Activated T-helper 1 cell treated with anti-CD3 and anti-CD28 coated beads, Interleukin-12 subunit alpha, Interleukin-12 subunit beta, Interleukin-2, Interleukin-4 antibody, amounts not matched to agents 30 ng/mL and 10 ng/mL and 1 ng/mL, durations not matched to agents 14 hours and 24 hours and 36 hours (primary cell): ENCODE data around the gene BABAM2. TPM values are rescaled to one million over a fixed set of nuclear protein-coding genes. Genes with fewer than 3 reads are reported as not detected.
"Not testable (repeated sequence)": the region's sequence is repeated elsewhere in the genome, so short reads cannot be mapped to it uniquely, and the experiment has no call there.

ENCODE experiments used
- DNase-seq: peaks from one replicate; pipeline ENCODE4 v3.0.0; 2021; ENCODE audit warnings: low spot score
- H3K27ac Mint-ChIP-seq: one replicate; pipeline ENCODE4 v1.8.0; 2021; ENCODE audit warnings: mild to moderate bottlenecking, mixed read lengths
- H3K27me3 Mint-ChIP-seq: one replicate; pipeline ENCODE4 v1.8.0; 2022; ENCODE audit warnings: mild to moderate bottlenecking, moderate library complexity, mixed read lengths; ENCODE audit not compliant: insufficient read depth
- H3K36me3 Mint-ChIP-seq: one replicate; pipeline ENCODE4 v1.8.0; 2021; ENCODE audit warnings: low read depth, mixed read lengths
- H3K4me1 Mint-ChIP-seq: one replicate; pipeline ENCODE4 v1.8.0; 2021; ENCODE audit warnings: low read depth, mixed read lengths
- H3K4me3 Mint-ChIP-seq: one replicate; pipeline ENCODE4 v1.8.0; 2021; ENCODE audit warnings: mild to moderate bottlenecking, moderate library complexity, mixed read lengths
- H3K9me3 Mint-ChIP-seq: one replicate; pipeline ENCODE4 v1.8.0; 2021; ENCODE audit warnings: mixed read lengths
- intact Hi-C: fragments of 100-400 bp; cut with micrococcal nuclease; formaldehyde crosslinking; loops from one replicate; pipeline ENCODE4 v1.15.1; 2024
- total RNA-seq: library from RNA; stranded (reverse); gene quantifications from 2 replicates; pipeline ENCODE4 v1.2.3, GENCODE V29; 2022

The BABAM2 gene
- total RNA-seq, 1 donor from 2014 or later = 46.6 TPM

GRCh38 chr2:28327956-28328922 is 437.7 kb downstream of the BABAM2 start:
- Mint-ChIP-seq H3K9me3 (no peaks in the 10 kb centered on the region), H3K36me3 (peaks cover 16% of the 10 kb centered on the region), H3K4me3 (no peak overlapping the region), H3K27me3 (no peaks in the 10 kb centered on the region), H3K4me1 (peaks cover 27% of the 10 kb centered on the region), H3K27ac (no peak overlapping the region)
- intact Hi-C loops = no loop called here
- DNase-seq = no peak

DNA sequence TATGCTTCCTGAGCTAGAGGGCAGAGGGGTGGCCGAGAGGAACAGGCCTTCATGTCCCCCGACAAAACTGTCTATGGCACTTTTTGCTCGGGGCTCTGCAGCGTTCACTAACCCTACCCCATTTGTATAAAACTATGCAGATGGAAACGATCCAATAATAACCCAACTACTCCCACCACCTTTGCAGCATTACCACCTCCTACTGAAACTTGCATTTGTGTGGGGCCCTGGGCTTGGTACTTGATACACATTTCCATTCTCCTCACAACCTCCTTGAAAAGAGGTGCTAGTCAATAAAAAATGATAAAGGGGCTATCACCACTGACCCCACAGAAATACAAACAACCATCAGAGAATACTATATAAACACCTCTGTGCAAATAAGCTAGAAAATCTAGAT is 438.7 kb downstream of the BABAM2 start:
- Mint-ChIP-seq H3K4me1 (peaks cover 27% of the 10 kb centered on the region), H3K27ac (no peak overlapping the region), H3K36me3 (peaks cover 16% of the 10 kb centered on the region), H3K27me3 (no peaks in the 10 kb centered on the region), H3K9me3 (no peaks in the 10 kb centered on the region), H3K4me3 (no peak overlapping the region)
- no peak for DNase-seq
- intact Hi-C loops = no loop called here

GRCh38 chr2:28330722-28331121 is 440.2 kb downstream of the BABAM2 start:
- H3K27ac Mint-ChIP-seq, H3K4me3 Mint-ChIP-seq, H3K27me3 Mint-ChIP-seq, DNase-seq, intact Hi-C loops, H3K9me3 Mint-ChIP-seq: not testable (repeated sequence)
- Mint-ChIP-seq H3K36me3 (peaks cover 16% of the 10 kb centered on the region), H3K4me1 (peaks cover 27% of the 10 kb centered on the region)

GRCh38 chr2:28331797-28332196 is 441.3 kb downstream of the BABAM2 start:
- peaks cover 16% of the 10 kb centered on the region for H3K36me3 Mint-ChIP-seq

GRCh38 chr2:28332696-28333095 is 442.2 kb downstream of the BABAM2 start:
- intact Hi-C loops = no loop called here
- H3K36me3 Mint-ChIP-seq = peaks cover 14% of the 10 kb centered on the region
- H3K4me3 Mint-ChIP-seq = no peak overlapping the region
- H3K27me3 Mint-ChIP-seq = no peaks in the 10 kb centered on the region
- no peak for DNase-seq
- no peak overlapping the region for H3K27ac Mint-ChIP-seq
- no peaks in the 10 kb centered on the region for H3K9me3 Mint-ChIP-seq
- peaks cover 13% of the 10 kb centered on the region for H3K4me1 Mint-ChIP-seq

More at GRCh38 chr2:28331797-28332196, 441.3 kb downstream of the BABAM2 start:
- H3K4me3 Mint-ChIP-seq, H3K27ac Mint-ChIP-seq, H3K9me3 Mint-ChIP-seq, DNase-seq, intact Hi-C loops, H3K27me3 Mint-ChIP-seq: not testable (repeated sequence)
- peaks cover 22% of the 10 kb centered on the region for H3K4me1 Mint-ChIP-seq

- H3K4me1 Mint-ChIP-seq = peaks cover 1% of the 10 kb centered on the region
- no peaks in the 10 kb centered on the region for H3K9me3 Mint-ChIP-seq
- DNase-seq = no peak
- H3K27ac Mint-ChIP-seq = no peak overlapping the region
- no peak overlapping the region for H3K4me3 Mint-ChIP-seq
- no peaks in the 10 kb centered on the region for H3K27me3 Mint-ChIP-seq
- intact Hi-C loops = no loop called here
- peaks cover 11% of the 10 kb centered on the region for H3K36me3 Mint-ChIP-seq
Measured at GRCh38 chr2:28333606-28334526, 443.3 kb downstream of the BABAM2 start.

- intact Hi-C loops = no loop called here
- Mint-ChIP-seq H3K36me3 (peaks cover 6% of the 10 kb centered on the region), H3K4me3 (no peak overlapping the region), H3K9me3 (no peaks in the 10 kb centered on the region), H3K27ac (no peak overlapping the region), H3K4me1 (no peaks in the 10 kb centered on the region), H3K27me3 (no peaks in the 10 kb centered on the region)
- DNase-seq = no peak
Measured at GRCh38 chr2:28334527-28334894, 444.0 kb downstream of the BABAM2 start.

- H3K27me3 Mint-ChIP-seq, H3K4me1 Mint-ChIP-seq, H3K27ac Mint-ChIP-seq, H3K4me3 Mint-ChIP-seq, intact Hi-C loops, DNase-seq, H3K9me3 Mint-ChIP-seq, H3K36me3 Mint-ChIP-seq: not testable (repeated sequence)
Measured at GRCh38 chr2:28335265-28335664, 444.7 kb downstream of the BABAM2 start.

DNA sequence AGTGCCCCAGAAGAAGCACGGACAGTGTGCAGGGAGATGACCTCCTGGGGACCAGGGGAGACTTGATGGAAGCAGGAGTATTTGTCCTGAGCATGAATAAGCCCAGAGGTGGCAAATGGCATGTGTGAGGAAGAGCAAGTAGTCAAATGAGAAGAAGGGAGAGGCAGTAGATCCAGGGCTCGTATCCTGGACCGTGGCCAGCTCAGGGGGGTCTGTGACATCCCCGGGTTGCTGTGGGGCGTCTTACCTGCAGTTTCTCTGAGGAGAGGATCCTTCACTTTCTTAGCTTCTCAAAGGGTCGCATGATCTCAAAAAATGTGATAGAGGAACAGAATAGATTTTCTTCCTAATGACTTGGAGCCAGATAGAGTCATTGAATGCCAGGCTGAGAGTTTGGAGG is 445.1 kb downstream of the BABAM2 start:
- Mint-ChIP-seq H3K27ac (no peak overlapping the region), H3K27me3 (no peaks in the 10 kb centered on the region), H3K36me3 (no peaks in the 10 kb centered on the region), H3K4me1 (no peaks in the 10 kb centered on the region), H3K4me3 (no peak overlapping the region), H3K9me3 (no peaks in the 10 kb centered on the region)
- intact Hi-C loops = no loop called here
- DNase-seq = no peak

DNA sequence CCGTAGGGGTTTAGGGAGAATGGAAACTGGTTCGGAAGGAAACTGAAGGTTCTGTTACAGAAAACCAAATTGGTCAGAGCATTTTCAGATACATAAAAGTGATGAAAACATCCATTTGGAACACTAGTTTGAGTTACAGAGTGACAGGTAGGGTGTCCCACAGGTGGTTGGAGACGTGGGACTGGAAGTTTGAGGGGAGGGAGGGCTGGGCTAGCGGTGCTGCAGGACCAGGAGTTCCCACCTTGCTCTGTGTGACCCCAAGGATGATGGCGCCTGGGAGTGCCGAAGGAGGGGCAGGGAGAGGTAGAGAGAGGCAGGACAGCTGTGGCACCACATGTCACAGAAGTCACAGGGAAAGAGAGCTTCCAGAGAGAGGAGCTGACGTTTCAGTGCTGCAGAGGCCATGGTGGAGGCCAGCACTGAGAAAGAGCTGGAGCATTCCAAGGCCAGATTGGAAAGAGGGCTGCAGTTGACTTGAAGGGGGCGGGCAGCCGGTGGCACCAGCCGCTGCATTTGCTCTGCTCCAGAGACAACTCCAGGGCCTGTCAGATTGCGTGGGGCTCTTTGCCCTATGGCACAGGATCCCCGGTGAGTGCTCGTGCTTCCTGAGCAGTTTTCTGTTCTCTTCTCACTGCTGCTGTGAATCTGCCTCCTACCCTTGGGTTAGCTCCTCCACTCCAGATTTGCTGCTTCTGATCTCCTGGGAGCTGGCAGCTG is 445.9 kb downstream of the BABAM2 start:
- H3K27me3 Mint-ChIP-seq = no peaks in the 10 kb centered on the region
- H3K4me3 Mint-ChIP-seq = no peak overlapping the region
- no peaks in the 10 kb centered on the region for H3K9me3 Mint-ChIP-seq
- no peak overlapping the region for H3K27ac Mint-ChIP-seq
- intact Hi-C loops = no loop called here
- H3K4me1 Mint-ChIP-seq = no peaks in the 10 kb centered on the region
- no peak for DNase-seq
- no peaks in the 10 kb centered on the region for H3K36me3 Mint-ChIP-seq

- Mint-ChIP-seq H3K27me3 (no peaks in the 10 kb centered on the region), H3K9me3 (no peaks in the 10 kb centered on the region), H3K4me3 (no peak overlapping the region), H3K4me1 (no peaks in the 10 kb centered on the region), H3K36me3 (no peaks in the 10 kb centered on the region), H3K27ac (no peak overlapping the region)
- DNase-seq = no peak
- intact Hi-C loops = no loop called here
Measured at GRCh38 chr2:28336982-28337627, 446.6 kb downstream of the BABAM2 start.
